ENCODE data around the gene KAT7.
A peak's percentile ranks its signal among the peaks of the same experiment; 100 is the strongest.

The KAT7 gene

DNA sequence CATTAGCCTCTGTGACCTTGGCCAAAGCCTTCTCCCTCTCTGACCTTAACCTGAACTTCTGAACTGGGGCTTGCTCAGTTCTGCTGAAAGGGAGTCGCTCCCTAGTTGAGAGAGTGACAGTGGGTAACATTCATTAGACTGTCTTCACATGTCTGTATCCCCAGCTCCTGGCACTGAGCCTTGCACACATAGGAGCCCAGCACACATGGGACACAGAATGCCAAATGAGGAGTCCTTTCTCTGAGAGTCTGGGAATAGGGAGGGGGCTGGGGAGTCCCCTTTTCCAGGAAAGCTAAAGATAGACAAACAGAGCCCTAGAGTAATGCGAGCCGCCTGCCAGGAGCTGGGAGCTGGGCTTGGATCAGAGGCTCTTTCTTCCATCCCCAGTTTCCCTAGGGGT lies 56.8 kb downstream of the KAT7 start:
- DNase-seq = peak; percentile 62

DNA sequence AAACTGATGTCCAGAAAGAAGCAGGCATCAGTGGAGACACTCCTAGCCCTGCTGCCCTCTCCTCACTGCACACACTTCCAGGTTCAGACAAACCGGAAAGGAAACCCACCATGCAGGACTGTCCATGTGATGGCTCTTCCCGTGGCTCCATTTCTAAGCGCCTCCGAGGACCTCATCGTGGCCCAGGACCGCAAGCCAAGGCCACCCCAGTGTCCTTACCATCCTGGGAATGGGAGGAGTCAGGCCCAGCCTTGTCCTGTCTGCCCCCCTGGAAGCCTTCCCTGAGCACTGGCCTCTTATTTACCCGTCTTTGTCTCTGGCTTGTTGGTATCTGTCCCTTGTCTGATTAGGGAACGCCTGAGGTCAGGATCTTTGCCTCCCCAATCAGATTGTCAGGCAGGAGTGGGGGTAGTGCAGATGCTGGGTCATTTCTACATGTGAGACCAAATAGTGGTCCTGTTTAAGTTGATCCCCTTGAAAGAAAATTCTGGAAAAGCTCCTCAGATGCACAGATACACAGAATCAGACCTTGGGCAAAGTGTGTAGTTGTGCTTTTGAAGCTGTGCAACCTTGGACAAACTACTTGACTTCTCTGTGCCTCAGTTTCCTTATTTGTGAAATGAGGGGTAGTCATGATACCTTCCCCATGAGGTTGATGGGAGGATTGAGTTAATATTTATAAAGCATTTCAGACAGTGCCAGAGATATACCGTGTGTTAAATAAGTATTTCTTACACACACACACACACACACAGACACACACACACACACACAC lies 58.6 kb downstream of the KAT7 start:
- DNase-seq = no peak

DNA sequence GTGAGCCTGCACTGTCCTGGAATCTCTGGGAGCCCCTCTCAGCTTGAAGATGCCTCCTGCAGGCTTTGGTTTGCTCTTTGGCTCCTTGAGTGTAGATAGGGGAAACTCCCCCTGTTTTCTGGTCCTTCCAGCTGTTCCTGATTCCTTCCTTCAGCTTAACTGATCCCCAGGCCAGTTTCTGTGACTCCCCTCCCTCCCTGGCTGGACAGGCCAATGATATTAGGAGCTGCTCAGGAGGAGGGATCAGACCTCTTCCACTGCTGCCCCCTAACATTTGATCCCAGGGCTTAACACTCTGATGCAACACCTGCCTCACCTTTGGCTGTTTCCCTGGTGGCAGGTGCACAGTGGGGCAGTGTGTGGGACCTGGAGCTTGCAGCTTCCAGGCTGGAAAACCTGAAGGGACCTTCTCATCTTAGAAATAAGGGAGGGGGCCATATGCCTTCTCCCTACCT lies 59.6 kb downstream of the KAT7 start, which contains the start of gene TAC4:
Gene TAC4 (minus strand): TSS at position 51 of the 455 bp plus-strand sequence. CDS start 52 bp downstream, outside the sequence.
- DNase-seq = no peak

DNA sequence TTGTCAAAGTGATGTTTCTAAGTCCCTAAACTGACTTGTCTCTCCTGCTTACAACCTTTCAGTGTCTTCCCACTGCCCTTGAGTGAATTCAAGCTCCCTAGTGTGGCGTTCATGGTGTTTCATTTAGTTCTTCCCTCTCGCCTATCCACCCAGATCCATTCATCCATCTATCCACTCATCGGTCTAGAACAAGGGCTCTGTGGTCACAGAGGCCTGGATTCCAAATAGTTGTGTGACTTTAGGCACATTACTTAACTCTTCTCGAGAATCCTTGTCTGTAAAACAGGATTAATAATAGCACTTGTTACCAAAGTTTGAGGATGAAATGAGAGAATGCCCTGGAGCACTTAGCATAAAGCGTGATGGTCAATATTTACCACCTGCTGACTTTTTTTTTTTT lies 60.3 kb downstream of the KAT7 start:
- no peak for DNase-seq

DNA sequence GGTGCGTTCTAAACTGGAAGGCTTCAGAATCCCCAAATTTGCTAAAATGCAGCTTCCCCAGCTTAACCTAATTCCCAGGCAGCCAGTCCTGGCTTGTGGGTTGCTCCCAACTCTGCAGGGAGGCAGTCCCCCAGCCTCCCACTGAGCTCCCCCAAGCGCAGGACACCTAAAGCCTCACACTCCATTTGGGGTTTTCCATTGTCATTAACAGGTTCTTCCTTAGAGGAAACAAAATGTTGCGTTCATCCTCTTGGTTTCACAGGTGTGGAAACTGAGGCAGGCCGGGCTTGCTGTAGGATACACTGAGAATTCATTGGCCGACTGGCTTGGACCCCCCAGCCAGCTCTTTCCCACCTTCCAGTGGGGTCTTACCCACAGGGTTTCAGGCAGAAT lies 61.7 kb downstream of the KAT7 start:
- DNase-seq = no peak

DNA sequence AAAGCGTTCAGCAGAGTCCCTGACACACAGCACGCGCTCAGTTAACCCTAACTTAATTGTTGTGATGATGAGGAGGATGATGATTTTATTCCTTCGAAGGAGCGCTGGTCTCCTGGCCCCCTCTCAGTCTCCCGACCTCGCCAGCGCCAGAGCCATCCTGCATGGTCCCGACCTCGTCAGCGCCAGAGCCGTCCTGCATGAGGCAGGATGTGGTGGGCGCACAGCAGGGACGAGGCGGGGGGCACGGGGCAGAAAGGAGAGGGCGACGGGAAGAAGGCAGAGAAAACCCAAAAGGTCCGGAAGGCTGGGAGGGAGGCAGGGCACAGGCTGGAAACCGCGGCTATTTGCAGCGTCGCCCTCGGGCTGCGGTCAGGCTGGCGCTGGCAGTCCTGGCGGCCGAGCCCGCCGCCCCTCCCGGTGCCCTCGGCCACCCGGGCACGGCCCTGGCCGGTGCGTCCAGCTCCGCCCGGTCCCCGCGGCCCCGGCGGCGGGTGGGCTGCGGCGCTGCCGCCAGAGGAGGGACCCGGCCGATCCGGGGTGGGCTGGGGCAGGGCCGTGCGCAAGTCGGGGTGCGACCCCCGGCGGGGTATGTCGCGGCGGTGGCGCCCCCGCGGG lies 62.4 kb downstream of the KAT7 start:
- DNase-seq = no peak

DNA sequence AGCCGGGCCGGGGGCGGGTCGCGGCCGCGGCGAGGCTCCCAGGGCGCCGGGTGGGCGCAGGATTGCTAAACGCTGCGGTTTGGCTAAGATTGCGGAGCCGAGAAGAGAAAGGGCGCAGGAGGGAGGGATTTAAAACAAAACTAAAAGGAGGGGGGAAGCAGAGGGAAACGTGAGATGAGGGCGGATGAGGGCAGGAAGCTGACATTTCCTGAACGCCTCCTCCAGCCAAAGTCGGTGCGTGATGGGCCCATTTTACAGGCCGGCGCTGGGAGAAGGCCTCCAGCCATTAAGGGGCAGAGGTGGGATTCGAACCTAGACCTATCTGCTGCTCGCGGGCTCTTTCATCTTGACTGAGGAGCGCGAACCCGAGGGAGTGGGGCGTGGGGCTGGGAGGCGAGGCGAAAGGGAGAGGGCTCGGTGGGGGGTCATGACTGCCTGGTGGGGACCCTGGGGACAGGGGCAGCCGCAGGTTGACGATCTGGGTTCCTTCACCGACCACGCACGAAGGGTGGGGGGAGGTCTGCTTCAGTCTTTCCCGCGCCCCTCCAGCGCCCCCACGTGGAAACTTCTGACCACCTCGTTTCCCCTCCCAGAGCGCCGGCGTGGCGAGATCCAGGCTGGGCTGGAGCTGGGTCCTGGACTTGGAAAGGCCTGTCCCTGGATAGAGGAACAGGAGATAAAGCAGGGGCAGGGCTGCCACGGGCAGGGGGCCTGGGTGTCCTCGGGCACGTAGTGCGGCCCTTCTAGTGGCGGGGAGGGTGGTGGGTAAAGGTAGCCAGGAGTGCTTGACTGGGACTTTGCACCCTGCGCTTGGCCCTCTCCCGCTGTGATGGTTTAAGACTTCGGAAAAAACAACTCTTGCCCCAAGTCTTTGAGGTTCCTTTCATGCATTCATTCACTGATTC lies 63.2 kb downstream of the KAT7 start:
- DNase-seq = peak; percentile 68

DNA sequence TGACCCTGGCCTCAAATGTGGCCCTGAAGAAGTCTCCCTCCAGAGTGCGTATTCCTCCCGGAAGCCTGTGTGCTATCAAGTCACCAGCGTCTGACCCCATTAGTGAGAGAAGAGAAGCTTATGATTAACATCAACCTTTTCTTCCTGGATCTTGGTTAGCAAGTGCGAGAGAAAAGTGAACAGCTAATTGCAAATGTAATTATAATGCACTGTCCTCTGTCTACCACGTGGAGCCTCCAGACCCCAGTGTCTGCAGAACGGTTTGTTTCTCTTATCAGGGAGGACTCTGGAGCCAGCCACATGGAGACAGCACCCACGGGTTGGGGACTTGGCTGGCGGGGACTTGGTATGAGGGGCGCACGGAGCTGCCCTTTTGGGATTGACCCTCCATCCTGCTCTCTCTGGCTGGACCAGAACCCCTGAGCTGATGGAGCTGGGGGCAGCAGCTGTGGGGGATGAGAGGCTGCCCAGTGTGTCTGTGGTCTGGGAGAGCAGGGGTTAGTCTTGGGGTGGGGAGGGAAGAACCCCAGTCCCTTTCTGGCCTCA lies 65.1 kb downstream of the KAT7 start:
- DNase-seq = no peak

DNA sequence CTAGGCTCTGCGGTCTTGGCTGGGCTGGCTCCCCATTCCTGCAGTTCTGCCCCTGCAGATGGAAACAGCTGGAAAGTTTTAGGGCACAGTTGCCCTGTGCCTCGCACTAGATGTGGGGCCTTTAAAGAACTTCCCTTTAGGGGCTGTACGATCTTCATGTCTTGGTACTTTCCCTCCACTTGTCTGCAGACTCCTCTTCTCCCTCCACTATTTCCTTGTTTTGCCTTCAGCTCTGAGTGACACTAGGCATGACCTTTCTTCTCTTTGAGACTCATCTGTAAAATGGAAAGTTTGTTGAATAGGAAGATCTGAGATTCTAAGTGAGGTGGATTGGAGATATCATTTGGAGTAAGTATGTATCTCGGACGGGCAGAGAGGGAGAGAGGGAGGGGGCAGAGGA lies 65.6 kb downstream of the KAT7 start:
- DNase-seq = no peak

DNA sequence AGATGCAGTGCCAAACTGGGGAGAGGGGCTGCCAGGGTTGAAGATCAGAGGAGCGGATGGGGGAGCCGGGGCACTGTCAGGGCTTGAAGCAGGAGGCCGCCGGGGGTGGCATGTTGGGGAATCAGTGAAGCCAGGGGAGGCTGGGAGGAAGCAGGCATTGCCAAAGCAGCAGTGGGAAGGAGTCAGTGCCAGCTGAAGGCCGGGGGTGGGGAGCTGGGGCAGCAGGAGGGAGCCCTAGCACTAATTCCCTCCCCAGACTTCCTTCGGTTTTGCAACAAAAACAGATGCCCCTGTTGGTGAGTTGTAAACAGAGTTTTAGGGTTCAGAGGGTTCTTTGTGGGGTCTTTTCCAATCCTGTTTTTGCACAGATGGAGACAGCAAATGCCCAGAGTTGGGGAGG lies 70.3 kb downstream of the KAT7 start:
- no peak for DNase-seq

DNA sequence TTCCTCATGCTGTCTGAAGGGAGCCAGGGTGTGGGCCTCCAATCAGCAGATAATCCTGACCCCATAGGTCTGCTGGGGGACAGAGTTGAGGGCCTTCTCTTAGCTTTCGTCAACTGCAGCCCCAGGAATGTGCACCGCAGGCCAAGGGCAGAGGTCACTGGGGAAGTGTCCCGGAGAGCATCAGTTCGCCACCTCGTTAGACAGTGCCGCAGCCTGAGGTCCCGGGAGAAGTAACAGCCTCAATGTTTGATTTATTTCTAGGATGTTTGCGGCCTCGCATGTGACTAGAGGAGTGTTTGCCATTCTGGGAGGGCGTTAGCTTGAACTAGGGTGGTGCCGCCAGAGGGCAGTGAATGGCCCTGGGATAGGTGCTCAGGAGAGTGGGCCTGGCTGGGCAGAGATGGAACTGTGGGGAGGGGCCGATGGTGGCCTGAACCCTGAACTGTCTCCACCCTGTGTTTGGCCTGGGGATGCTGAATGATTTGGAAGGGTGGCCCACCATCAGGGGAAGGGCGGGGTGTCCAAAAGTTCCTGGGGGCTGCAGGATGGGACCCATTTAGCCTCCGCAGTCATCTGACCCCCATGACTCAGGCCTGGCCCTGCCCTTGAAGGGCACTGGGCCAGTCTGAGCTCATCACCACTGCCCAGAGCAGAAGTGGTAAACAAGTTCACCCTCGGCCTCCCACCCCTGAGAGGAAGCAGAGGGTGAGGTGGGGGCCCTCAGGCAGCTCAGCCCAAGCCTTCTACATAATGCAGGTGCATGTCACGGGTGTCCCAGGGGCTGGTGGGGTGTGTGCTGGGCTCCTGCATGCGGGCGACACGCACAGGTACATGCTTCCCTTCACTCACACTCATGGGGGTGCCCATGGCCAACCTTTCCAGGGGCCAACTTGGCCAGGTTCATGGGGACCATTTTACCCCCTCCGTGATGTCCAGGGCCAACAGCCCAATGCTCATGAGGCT lies 71.8 kb downstream of the KAT7 start:
- no peak for DNase-seq

DNA sequence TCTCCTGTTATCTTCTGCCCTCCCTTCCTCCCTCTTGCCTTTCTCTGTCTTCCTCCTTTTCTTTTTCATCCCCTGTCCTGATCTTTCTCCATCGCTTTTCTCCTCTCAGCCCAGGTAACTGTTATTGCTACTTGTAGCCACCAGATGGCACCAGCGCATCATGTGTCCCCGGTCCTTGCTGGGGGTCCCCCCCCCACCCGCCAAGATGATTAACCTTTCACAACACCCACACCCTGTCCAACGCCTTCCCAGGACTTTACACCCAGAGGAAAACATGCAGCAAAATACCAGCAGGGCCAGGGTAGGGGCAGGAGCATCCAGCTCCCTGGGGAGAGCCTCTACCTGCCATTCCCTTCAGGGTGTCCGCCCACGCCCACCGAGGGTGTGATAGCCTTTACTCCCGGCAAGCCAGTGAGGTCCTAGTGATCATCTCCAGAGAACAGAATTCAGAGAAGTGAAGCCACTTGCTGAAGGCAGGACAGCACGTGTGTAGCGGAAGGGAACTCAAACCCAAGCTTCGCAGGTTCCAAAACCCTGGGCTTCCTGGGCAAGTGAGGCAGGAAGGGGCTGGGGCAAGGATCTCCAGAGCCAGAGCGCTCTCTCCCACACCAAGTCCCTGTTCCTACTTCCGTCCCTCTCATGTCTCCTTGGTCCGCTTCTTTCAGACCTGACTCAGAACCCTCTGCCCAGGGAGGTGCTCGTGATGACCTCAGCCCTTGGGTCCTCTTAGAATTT lies 72.8 kb downstream of the KAT7 start:
- DNase-seq = peak; percentile 40

DNA sequence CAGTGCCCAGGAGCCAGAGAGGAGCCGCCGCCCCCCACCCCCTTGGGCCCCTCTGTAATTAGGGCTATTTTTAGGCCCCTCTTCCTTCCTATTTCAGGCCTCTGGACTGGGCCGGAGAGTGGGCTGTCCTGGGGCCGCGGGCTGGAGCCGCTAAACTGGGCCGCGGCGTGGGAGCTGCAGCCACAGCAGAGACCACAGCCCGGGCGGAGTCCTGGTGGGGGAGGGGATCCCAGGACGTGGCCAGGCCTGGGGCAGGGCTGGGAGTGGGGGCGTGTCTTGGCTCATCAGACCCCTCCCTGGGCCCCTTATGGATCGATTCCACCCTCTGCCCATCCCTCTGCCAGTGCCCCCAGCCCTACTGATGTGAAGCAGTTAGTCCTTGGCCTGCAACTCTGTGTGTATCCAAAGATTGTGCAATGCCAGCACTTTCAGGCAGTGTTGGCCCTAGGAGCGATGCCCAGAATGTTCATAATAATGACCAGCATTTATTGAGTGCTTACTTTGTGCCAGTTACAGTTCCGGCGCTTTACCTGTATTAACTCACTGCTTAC lies 74.4 kb downstream of the KAT7 start:
- DNase-seq = no peak

DNA sequence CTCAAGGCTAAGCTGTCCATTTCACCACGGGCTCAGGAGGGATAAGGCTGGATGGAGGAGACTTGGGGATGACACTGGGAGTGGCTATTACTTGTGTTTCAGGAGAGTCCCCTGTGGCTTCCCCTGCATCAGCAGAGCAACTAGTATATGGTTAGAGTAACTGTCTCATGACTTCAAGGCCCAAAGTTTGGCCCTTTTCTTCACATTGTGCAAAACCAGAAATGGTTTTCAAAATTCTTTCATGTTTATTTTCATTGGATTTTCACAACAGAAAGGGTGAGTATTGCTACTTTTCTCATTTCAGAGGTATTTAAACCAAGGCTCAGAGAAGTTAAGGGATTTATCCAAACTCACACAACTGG lies 77.5 kb downstream of the KAT7 start:
- DNase-seq = no peak

DNA sequence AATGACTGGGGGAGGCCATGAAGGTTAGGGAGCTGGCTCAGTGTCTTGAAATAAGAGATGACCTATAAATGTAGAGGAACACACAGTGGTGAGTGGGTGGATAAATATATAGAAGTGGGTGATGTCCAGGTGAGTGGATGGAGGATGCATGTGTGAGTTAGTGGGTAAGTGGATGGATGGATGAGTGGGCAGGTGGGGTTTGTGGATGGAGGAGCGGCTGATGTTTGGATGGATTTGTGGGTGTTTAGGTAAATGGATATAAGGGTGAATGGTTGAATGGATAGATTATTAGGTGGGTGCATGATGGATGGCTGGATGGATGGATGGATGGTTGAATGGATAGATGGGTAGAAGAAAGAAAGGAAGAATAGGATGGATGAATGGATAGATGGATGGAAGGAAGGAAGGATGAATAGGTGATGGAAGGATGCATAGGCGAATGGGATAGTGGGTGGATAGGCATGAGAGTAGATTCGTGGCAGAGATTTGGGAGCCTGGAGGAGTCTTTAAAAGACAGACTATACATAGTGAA lies 78.5 kb downstream of the KAT7 start:
- DNase-seq = no peak

DNA sequence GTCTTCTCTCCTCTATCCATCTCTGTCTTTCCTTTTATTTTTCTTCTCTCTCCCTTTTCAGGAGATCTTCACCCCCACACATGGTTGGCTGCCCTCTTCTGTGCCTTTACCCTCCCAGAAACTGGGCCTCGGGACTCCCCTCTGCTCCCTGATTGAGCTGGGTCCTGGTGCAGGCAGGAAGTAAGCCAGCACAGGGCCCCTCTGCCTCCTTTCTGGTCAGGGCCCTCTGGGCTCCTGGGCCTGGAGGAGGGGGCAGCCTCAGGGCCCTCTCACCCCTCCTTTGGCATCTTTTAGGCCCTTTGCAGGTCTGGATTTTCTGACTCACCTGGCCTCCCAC lies 80.5 kb downstream of the KAT7 start:
- no peak for DNase-seq

DNA sequence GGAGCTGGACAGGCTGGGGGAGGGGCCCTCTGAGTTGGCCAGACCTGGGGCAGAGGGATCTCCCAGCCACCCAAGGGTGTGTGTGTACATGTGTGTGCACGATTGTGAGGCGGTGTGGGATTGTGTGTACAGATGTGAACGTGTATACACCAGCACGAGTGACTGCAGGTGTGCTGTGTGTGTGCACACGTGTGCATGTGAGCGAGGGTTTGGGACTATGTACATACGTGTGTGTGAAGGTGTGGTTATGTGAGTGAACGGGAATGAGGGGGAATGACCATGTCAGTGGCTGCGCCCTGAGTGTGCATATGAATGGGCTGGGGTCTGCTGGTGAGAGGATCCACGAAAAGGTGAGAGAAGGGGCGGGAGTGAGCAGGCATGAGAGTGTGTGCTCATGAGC lies 81.8 kb downstream of the KAT7 start:
- DNase-seq = no peak

DNA sequence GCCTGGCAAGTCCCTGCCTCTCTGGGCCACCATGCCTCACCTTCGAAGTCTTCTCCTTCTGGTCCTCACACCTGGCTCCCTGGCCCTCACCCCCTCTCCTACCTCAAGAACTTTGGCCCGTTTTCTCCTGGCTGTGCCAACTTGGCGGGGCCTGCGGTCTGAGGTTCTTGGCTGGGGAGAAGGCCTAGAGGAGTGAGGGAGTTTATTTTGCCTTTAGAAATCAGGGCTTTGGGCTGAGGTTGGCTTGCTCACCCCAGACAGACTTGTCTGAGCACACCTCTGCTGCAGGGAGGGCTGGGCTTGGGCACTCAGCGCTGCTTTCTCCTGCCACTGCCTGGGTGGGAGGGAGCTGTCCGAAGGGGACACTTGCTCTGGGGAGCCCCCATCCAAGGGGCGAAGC lies 82.7 kb downstream of the KAT7 start:
- no peak for DNase-seq

DNA sequence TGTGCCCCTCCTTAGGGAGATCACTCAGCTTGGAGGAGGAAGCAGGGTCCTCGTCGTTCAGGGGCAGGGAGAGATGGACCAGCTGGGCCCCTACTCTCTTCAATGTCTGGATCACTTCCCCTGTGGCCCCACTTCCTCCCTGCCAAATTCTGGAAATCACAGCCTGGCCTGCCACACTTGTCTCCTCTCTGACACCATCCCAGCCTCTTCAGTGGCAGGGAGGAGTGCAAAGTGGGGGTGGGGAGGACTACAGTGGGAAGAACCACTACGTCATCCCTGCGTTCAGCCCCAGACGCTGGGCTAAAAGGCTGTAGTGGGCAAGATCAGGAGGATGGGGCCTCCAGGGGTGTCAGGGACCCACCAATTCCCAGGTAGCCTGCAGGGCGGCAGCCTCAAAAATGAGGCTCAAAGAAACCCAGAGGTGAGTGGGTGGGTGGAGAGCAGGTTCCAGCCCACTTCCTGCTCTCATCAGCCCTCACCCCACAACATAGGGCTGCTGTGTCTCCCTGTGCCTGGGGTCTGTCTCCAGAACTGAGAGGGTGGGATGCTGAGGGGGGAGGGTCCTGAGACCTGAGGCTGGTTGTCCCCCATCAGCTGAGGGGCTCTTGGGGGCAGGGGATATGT lies 84.4 kb downstream of the KAT7 start:
- no peak for DNase-seq

DNA sequence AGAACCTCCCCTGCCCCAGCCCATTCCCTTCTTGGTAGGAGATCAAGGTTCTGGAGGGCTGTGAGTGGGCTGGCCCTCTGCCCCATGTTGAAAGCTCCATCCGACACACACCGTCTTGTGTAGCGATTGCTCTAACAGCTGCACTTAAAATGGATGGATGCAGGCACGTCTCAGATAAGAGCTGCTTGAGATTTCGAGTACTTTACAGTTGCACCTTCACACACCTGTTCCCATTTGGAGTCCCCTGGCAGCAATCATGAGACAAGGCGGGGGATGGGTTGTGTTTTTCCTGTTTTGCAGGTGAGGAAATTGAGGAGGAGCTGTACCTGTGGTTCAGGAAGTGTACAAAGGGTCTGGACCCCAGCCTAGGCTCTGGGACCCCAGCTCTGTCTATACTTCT lies 85.0 kb downstream of the KAT7 start:
- DNase-seq = no peak

DNA sequence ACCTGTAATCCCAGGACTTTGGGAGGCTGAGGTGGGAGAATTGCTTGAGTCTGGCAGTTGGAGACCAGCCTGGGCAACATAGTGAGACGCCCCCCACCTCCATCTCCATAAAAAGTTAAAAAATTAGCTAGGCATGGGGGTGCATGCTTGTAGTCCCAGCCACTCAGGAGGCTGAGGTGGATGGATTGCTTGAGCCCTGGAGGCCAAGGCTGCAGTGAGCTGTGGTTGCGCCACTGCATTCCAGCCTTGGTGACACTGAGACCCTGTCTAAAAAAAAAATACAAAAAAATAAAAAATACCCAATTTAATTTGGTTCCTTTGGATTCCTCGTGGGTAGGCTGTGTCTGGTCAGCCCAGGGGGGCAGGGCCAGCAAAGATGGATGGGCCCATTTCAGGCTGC lies 85.4 kb downstream of the KAT7 start:
- DNase-seq = no peak

Data from fibroblast of skin of right quadriceps (primary cell).